HG02571 (cell line): ENCODE results near the gene TMEM164.
A peak's percentile ranks its signal among the peaks of the same experiment; 100 is the strongest.
"Not testable (repeated sequence)": the region's sequence is repeated elsewhere in the genome, so short reads cannot be mapped to it uniquely, and the experiment has no call there.

ENCODE experiments used
- ATAC-seq: cut with Tn5 transposase; IDR thresholded peaks from one replicate; pipeline ENCODE4 v1.9.1; 2021; ENCODE audit warnings: mild to moderate bottlenecking, moderate library complexity; ENCODE audit not compliant: unreplicated experiment

Gene TMEM164

DNA sequence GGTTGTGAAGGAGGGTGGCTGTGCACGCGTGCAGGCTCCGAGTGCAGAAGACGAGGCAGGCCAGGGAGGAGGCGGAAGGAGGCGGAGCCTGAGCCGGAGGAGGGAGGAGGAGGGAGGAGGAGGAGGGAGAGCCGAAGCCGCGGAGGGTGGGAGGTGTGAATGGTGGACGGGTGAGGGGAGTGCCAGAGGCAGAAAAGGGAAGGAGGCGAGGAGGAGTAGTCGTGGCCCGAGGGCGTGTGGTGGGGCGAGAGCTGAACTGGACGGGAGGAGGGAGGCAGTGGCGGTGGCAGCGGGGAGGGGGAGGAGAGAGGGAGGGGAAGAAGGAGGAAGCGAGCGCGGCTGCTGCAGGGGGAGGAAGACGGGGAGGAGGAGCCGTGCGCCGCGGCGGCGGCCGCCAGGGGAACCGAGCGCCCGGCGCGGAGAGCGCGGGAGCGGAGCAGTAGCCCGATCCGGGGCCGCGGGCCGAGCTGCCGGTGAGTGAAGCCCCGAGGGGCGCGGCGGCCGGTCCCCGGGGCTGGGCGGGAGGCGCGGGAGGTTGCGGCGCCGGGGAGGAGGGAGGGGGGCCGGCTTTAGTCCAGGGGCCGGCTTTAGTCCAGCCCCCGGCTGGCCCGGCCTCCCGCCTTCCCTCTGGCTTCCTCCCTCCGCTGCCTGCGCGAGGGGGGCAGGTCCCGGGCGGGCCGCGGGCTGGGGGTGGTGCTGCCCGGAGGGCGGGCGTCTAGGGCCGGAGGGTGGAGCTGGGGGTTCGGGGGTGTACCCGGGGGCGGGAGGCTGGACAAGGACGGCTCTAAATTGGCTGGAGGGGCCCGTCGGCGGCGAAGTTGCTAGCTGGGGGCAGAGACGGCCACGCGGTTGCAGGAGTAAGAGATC, at the start of gene TMEM164:
Gene TMEM164 (plus strand): TSS at position 815 of the 867 bp plus-strand sequence. CDS start 661 bp downstream, outside the sequence.
- ATAC-seq = peak; percentile 82

DNA sequence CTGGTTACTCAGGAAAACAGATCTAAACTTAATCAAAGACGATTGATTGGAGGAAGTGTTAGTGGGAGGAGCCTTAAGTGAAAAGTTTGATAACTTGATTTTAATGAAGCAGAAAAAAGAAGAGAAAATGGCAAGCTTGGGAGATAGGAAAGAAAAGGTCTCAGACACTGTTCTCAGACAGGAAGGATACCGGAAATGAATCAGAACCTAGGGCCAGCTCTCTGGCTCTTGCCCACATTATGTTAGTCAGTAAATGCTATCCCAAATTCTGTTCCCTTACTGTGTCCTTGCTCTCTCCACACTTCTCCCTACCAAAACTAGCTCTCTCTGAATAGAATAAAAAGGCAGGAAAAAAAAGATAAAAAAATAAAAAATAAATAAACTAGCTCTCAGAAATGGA, 48.6 kb upstream of the TMEM164 start:
- ATAC-seq = no peak

DNA sequence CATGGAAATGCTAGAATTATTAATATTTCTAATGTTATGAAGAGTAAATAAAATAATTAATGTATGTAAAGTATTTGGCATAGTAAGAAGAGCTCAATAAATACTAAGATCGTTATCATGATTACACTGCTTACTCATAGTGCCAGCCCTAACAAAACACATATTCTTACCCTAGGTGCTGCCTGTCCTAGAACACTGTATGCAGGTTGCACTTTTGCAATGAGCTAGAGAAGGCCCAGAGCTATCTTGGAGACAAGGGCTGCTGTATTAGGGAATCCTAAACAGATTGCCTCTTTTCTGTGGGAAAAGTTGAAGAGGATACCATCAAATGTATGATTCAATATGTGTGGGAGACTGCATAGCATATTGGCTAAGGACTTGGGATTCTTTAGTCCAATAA, 48.0 kb upstream of the TMEM164 start:
- no peak for ATAC-seq

DNA sequence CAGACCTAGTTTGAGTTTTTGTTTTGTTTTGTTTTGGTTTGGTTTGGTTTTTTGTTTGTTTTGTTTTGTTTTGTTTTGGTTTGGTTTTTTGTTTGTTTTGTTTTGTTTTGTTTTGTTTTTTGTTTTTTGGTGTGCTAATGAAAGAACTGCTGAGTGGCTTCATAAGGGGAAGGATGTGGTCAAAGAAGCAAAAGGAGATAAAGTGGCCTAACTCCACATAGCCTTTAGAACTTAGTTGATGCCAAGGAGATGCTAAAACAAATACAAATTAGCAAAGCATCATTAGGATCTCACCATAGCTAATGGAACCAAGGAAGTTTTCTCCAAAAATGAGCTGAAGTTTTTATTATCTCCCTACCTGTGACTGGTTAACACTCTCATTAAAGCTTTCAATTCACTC, 44.6 kb upstream of the TMEM164 start:
- no peak for ATAC-seq

DNA sequence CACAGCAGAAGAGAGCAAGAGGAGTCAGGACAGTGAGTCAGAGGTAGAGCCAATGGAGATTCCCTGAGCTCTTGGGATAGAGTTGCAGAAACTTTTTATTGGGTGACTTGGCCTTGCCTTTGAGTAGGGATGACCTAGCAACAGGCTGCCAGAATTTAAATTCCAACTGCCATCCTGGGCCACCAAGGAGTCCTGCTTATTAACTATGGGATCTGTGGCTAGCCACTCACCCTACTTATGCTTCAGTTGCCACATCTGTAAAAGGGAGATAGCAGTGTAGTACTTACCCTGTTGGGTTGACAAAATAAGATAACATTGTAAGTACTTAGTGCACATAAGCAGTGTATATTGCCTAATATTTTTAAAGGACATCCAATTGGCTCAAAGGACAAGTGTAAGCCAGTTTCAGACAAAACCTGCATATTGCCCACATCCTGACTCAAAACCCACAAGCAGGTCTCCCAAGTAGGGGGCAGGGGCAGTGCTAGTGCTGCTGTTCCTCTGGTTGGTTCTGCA, 43.5 kb upstream of the TMEM164 start:
- ATAC-seq = no peak

DNA sequence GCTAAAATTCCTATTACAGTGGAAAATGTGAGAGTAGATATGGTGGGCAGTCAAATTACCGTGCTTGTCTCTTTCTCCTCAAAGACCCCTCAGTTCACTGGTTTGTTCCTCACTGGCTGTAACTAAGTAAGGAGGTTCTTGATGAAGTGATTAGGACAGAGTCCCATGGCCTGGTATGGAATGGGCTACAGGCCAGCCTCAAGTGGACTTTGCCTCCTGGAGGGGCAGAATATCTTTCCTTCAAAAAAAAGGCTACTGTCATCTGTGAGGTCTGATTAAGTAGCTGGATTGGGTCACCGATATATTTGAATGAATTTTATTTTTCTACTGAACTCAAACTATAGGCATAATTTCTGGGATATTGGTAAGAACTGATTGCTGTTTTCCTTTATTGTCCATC, 38.5 kb upstream of the TMEM164 start:
- ATAC-seq = no peak

DNA sequence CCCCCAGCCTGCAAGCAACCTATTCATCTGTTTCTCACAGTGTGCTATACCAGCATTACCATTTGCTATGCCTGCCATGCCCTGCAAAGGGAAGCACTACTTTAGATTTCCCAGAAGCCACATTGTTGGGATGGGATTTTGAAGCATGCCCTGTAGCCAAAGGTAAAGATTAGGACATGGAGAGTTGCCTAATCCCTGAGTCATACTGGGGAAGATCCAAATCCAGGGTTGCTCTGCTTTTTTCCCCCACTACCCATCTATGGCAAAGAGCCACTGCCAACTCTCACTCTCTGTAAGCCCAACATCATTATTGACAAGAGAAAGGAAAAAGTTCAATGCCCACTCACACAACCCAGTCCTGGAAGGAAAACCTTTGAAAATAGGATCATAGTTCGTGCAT, 36.7 kb upstream of the TMEM164 start:
- ATAC-seq = no peak

DNA sequence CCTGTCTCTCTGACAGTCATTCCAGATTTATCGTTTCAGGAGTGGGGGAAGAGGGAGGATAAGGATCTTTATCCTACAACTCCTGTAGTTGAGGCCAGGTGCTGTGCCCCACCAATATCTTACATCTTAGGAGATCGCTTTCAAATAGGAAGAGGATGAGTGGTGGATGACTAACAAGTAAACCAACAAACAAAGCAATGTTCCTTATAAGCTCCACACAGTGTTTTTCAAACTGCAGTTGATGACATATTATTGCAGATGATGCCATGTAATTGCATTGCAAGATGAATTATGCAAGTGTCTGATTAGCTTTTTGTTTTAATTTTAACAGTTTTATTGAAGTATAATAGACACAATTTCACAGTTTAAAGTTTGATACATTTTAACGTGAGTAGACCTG, 35.8 kb upstream of the TMEM164 start:
- no peak for ATAC-seq

DNA sequence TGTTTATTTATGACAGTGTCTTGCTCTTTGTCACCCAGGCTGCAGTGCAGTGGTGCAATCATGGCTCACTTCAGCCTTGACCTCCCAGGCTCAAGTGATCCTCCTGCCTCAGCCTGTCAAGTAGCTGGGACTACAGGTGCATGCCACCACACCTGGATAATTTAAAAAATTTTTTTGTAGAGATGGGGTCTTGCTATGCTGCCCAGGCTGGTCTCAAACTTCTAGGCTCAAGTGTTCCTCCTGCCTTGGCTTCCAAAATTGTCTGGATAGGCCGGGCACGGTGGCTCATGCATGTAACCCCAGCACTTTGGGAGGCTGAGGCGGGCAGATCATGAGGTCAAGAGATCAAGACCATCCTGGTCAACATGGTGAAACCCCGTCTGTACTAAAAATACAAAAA, 32.1 kb upstream of the TMEM164 start:
- ATAC-seq = not testable (repeated sequence)

DNA sequence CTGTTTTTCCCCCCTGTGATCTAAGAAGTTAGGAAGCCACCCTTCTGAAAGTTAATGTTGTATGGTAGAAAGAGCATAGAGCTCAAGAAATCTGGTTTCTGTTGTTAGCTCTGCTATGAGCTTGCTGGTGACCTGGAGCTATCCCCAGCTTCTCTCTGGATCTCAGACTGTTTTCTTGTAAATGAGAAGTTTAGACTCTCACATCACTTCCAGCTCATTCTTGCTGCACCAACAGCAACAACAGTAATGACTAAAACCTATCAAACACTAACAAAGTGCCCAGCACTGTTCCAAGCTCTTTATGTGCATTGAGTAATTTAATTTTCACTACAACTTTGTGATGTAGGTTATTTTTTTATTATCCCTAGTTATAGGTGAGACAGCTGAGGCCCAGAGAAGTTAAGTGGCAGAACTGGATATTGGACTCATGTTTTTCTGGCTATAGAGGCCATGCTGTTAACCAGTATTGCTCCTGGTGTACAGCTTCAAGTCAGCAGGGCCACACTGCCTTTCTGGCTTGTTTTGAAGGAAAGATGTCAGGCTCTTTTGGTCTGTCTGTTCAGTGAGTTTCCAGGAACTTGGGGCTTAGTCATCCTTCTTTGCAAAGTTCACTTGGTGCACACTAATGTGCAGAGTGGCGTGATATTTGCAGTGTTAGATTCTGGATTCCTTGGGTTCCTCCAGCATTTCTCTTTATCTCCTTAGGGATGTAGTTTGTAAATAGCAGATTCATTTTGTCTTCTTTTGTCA, 27.8 kb upstream of the TMEM164 start:
- ATAC-seq = no peak

DNA sequence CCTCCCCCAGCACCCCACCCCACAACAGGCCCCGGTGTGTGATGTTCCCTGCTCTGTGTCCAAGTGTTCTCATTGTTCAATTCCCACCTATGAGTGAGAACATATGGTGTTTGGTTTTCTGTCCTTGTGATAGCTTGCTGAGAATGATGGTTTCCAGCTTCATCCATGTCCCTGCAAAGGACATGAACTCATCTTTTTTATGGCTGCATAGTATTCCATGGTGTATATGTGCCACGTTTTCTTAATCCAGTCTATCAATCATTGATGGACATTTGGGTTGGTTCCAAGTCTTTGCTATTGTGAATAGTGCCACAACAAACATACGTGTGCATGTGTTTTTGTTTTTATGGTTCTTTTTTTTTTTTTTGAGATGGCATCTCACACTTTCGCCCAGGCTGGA, 17.7 kb upstream of the TMEM164 start:
- not testable (repeated sequence) for ATAC-seq

DNA sequence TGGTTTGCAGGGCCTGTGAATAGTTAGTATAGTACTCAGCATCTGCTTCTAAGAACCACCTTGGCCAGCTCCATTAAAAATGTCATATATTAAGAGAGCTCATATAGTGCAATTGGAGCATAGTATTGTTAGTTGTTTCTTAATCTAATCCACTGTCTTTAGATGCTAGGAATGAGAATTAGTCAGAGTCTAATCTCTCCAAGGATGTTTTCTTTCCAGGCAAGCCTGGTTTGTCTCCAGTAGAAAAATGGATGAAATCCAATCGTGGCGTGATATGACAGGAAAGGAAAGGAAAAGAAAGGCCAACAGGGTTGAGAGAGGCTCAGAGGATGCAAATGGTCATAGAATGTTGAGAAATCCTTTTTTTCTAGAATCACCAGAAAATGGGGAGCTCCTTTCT, 15.0 kb upstream of the TMEM164 start:
- no peak for ATAC-seq

DNA sequence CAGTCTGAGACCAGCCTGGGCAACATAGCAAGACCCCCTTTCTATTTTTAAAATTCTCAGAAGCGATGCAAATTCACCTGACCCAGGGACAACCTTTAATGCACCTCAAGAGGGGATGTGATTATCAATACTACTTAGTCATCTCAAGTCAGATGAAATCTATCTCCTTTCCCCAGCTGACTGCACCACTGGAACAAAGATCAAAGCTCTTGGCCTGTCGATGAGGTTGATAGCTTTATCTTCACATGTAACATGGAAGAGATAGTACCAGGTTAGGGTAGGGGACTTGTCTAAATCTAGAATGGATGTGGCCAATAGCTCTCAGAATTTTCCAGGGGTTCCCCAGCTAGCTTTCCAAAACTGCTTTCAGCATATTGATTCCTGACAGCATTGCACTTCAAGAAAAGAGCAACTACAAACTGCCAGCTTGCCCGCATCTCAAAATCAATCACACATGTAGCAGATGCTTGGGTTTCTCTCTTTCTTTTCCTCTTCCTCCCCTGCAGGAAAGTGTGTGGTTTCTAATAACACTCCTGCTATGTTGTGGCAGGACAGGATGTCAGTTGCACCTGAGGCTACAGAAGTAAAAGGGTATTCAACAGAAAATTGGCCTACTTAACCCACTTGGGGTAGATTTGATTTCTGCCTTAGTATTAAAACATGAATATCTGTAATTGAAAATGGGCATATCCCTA, 12.2 kb upstream of the TMEM164 start:
- no peak for ATAC-seq

DNA sequence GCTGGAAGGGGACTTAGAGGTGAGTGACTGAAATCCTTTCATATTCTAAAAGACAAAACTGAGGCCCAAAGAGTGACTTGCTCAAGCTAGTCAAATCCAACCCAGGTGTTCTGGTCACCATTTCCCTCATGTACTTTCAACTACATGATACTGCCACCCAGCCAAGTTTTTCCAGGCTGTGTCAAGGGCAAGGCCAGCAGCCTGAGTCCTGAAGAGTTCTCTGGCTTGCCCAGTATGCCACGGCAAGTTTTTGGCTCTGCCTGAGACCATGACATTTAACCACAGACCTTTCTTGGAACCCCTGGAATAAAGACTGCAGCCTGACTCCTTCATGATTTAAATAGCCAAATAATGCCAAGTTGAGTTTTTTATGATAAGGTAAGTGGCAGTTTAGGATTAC, 10.7 kb upstream of the TMEM164 start:
- no peak for ATAC-seq

DNA sequence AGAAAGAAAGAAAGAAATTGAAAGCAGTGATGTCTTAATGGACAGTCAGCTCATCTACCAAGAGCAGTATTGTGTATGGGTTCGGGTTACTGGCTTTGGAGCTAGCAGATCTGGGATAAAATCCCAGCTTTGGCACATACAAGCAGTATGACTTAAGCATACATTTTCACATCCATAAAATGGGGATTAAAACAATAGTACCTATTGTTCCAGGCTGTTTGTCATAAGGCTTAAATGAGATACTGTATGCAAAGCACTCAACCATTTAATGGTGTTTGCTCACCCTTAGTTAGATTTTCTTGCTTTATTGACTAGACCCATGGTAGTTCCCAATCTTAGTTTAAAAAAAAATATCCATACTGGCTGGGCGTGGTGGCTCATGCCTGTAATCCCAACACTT, 7.8 kb upstream of the TMEM164 start:
- no peak for ATAC-seq

DNA sequence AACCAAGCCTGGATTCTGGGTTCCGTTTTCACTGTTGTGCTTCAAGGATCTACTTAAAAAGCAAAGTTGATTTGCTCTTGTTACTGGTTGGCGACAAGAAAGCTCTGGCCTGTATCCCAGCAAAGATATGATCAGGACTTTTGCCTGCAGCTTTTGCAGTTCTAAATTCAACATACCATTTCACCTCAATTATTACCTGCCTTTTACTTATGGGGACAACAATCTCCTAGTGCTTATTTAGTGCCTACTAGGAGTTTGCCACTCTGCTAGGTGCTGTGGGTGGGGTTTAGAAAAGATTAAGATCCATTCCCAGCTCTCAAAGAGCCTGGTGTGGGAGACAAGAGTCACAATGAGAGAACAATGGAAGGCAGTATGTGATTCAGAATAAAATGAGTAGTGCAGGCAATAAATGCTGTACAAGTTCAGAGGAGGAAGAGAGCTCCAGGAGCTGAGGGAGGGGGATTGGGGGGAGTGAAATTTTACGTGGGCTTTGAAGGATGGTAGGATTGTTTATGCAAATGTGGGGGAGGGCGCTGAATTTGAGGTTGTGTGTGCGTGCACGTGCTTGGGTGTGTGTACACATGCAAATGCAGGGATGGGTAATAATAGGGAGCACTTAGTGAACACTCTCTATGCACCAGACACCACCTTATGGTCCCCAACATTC, 5.0 kb upstream of the TMEM164 start:
- no peak for ATAC-seq

DNA sequence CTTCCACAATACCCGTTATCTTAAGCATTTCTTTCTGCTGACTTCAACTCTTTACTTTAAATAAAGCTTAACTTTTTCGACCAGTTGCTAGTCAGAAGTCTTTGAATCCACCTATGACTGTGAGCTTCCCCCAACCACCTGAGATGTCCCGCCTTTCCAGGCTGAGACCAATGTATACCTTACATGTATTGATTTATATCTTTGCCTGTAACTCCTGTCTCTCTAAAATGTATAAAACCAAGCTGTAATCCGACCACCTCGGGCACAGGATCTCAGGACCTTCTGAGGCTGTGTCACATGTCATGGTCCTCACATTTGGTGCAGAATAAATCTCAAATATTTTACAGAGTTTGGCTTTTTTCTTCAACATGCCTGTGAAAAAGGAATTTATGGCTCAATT, 2.9 kb upstream of the TMEM164 start:
- ATAC-seq = no peak

DNA sequence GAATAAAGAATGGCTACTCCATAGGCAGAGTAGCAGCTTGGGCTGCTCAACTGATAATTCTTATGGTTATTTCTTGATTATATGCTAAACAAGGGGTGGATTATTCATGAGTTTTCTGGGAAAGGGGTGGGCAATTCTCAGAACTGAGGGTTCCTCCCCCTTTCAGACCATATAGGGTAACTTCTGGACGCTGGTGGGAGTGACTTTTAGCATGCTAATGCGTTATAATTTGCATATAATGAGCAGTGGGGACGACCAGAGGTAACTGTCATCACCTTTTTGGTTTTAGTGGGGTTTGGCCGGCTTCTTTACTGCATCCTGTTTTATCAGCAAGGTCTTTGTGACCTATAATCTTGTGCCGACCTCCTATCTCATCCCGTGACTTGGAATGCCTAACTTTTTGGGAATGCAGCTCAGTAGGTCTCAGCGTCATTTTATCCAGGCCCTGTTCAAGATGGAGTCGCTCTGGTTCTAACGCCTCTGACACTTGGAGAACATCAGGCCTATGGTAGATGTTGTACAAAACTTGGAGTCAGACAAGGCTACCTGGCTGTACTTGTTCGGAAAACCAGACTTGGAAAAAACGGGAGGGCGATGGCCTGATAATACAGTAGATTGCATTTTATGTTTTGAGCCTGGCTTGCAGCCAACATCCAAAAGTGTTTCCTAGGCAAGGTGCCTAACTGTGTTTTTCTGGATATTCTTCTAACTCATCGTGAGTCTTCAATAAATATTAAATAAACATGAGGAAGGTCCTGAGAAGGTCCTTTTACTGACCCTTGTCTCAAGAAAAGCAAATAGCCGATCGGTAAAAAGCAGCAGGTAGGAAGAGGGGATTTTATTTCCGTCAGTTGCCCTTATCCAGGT, 1.8 kb upstream of the TMEM164 start:
- no peak for ATAC-seq

DNA sequence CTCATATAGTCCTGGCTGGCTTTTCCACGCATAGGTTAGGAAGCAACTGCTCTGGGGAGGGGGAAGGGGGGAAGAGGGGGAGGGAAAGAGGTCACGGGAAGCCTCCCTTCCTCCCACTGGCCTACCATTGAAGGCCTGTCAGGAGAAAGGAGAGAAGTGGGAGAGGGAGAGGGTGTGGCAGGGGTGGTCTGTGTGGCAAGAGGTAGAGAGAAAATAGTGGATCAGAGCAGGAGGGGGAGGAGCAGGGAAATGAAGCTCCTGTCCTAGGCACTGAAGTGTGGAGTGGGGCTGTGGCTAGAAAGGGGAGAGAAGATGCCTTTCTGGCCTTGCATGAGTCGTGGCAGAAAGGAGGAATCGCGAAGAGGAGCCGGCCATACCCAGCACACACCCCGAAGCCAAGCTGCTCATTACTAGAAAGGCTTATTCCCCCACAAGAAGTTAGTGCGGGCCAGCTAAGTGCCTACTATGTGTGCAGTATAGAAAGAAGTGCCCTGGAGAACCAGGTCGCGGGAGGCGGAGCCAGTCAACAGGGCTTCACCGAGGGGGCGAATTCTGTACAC, 1.1 kb upstream of the TMEM164 start:
- ATAC-seq = no peak
